Neural crest cell (in vitro differentiated cells): Measurements from ENCODE around the gene PNRC2. TPM values are rescaled to one million over a fixed set of nuclear protein-coding genes. Genes with fewer than 3 reads are reported as not detected.
"Not testable (repeated sequence)": the region's sequence is repeated elsewhere in the genome, so short reads cannot be mapped to it uniquely, and the experiment has no call there.

Experiments
- DNase-seq: peaks from one replicate; pipeline ENCODE4 v3.0.0; 2021; ENCODE audit warnings: low read depth, mixed read lengths, low spot score
- H3K27ac Mint-ChIP-seq: one replicate; pipeline ENCODE4 v1.8.0; 2021; ENCODE audit warnings: mild to moderate bottlenecking, mixed read lengths; ENCODE audit not compliant: unreplicated experiment
- H3K27me3 Mint-ChIP-seq: 2 replicates; pipeline ENCODE4 v1.8.0; 2021; ENCODE audit warnings: low read depth, mild to moderate bottlenecking, mixed read lengths
- H3K36me3 Mint-ChIP-seq: 2 replicates; pipeline ENCODE4 v1.8.0; 2021; ENCODE audit warnings: low read depth, mild to moderate bottlenecking, mixed read lengths
- H3K4me1 Mint-ChIP-seq: 2 replicates; pipeline ENCODE4 v1.8.0; 2021; ENCODE audit warnings: mixed read lengths
- H3K4me3 Mint-ChIP-seq: one replicate; pipeline ENCODE4 v1.8.0; 2021; ENCODE audit warnings: mild to moderate bottlenecking, mixed read lengths
- H3K9me3 Mint-ChIP-seq: 2 replicates; pipeline ENCODE4 v1.8.0; 2021; ENCODE audit warnings: mixed read lengths
- CTCF ChIP-seq: fragments of 200-600 bp; sonication (generic); conservative IDR thresholded peaks from 2 replicates; pipeline ENCODE4 v1.5.0; 2021; ENCODE audit warnings: antibody characterized with exemption, mild to moderate bottlenecking
- total RNA-seq: library from RNA; stranded (reverse); gene quantifications from 2 replicates; pipeline ENCODE4 v1.2.1, GENCODE V29; 2021

The PNRC2 gene
- total RNA-seq, 1 donor from 2014 or later, result 178 TPM

- no peaks in the 10 kb centered on the region for H3K9me3 Mint-ChIP-seq
- peaks cover 19% of the 10 kb centered on the region for H3K27me3 Mint-ChIP-seq
- no peaks in the 10 kb centered on the region for H3K4me1 Mint-ChIP-seq
- no peak overlapping the region for H3K4me3 Mint-ChIP-seq
- DNase-seq, result no peak
- H3K27ac Mint-ChIP-seq, result no peak overlapping the region
- no peak for TF ChIP-seq CTCF
- H3K36me3 Mint-ChIP-seq, result no peaks in the 10 kb centered on the region
Measured at GRCh38 chr1:24002695-24003094, 43.1 kb downstream of the PNRC2 start.

- no peak overlapping the region for H3K4me3 Mint-ChIP-seq
- H3K36me3 Mint-ChIP-seq, result no peaks in the 10 kb centered on the region
- DNase-seq, result no peak
- no peak for TF ChIP-seq CTCF
- no peaks in the 10 kb centered on the region for H3K9me3 Mint-ChIP-seq
- no peak overlapping the region for H3K27ac Mint-ChIP-seq
- no peaks in the 10 kb centered on the region for H3K4me1 Mint-ChIP-seq
- peaks cover 19% of the 10 kb centered on the region for H3K27me3 Mint-ChIP-seq
Measured at GRCh38 chr1:24003331-24003972, 43.8 kb downstream of the PNRC2 start.

- no peak for DNase-seq
- H3K4me1 Mint-ChIP-seq, result no peaks in the 10 kb centered on the region
- H3K27me3 Mint-ChIP-seq, result peaks cover 16% of the 10 kb centered on the region
- H3K9me3 Mint-ChIP-seq, result no peaks in the 10 kb centered on the region
- no peak for TF ChIP-seq CTCF
- H3K36me3 Mint-ChIP-seq, result no peaks in the 10 kb centered on the region
- no peak overlapping the region for H3K27ac Mint-ChIP-seq
- no peak overlapping the region for H3K4me3 Mint-ChIP-seq
Measured at GRCh38 chr1:24004132-24004531, 44.5 kb downstream of the PNRC2 start.

GRCh38 chr1:24005163-24005562 lies 45.5 kb downstream of the PNRC2 start:
- no peak for TF ChIP-seq CTCF
- Mint-ChIP-seq H3K9me3 (no peaks in the 10 kb centered on the region), H3K36me3 (no peaks in the 10 kb centered on the region), H3K4me3 (no peak overlapping the region), H3K27me3 (peaks cover 16% of the 10 kb centered on the region), H3K4me1 (no peaks in the 10 kb centered on the region), H3K27ac (no peak overlapping the region)
- DNase-seq, result no peak

- Mint-ChIP-seq H3K4me3 (no peak overlapping the region), H3K9me3 (no peaks in the 10 kb centered on the region), H3K27ac (no peak overlapping the region), H3K27me3 (peaks cover 14% of the 10 kb centered on the region), H3K4me1 (no peaks in the 10 kb centered on the region), H3K36me3 (no peaks in the 10 kb centered on the region)
- TF ChIP-seq CTCF, result no peak
- no peak for DNase-seq
Measured at GRCh38 chr1:24007079-24007478, 47.5 kb downstream of the PNRC2 start.

GRCh38 chr1:24008574-24009184 lies 49.1 kb downstream of the PNRC2 start:
- not testable (repeated sequence) for H3K4me1 Mint-ChIP-seq, H3K27me3 Mint-ChIP-seq, H3K9me3 Mint-ChIP-seq, H3K36me3 Mint-ChIP-seq, H3K4me3 Mint-ChIP-seq, H3K27ac Mint-ChIP-seq, DNase-seq
